ENCODE data around the gene CD79A. TPM values are rescaled to one million over a fixed set of nuclear protein-coding genes. Genes with fewer than 3 reads are reported as not detected.

CD79A gene
- total RNA-seq, 2 donors from 2014 or later = 0.59 TPM; not detected in 1

DNA sequence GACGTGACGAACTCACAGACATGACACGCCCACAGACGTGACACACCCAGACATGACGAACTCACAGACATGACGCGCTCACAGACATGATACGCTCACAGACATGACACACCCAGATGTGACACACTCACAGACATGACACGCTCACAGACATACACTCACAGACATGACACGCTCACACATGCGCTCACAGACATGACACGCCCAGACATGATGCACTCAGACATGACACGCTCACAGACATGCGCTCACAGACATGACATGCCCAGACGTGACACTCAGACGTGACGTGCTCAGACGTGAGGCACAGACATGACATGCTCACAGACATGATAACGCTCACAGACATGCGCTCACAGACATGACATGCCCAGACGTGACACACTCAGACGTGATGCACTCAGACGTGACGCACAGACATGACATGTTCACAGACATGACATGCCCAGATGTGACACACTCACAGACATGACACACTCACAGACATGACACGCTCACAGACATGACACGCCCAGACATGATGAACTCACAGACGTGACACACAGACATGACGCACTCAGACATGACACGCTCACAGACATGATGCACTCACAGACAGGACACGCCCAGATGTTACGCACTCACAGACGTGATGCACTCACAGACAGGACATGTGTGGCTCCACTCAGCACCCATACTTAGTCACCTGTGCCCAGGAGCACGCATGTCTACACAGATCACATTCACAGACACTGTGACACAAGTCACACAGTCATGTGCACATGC, 43.1 kb downstream of the CD79A start:
- TF ChIP-seq POLR2AphosphoS5 (IDR thresholded peaks at IDR 0.05) (no peak), POLR2A (IDR thresholded peaks at IDR 0.05) (no peak)
- TF ChIP-seq, protein P1, sequence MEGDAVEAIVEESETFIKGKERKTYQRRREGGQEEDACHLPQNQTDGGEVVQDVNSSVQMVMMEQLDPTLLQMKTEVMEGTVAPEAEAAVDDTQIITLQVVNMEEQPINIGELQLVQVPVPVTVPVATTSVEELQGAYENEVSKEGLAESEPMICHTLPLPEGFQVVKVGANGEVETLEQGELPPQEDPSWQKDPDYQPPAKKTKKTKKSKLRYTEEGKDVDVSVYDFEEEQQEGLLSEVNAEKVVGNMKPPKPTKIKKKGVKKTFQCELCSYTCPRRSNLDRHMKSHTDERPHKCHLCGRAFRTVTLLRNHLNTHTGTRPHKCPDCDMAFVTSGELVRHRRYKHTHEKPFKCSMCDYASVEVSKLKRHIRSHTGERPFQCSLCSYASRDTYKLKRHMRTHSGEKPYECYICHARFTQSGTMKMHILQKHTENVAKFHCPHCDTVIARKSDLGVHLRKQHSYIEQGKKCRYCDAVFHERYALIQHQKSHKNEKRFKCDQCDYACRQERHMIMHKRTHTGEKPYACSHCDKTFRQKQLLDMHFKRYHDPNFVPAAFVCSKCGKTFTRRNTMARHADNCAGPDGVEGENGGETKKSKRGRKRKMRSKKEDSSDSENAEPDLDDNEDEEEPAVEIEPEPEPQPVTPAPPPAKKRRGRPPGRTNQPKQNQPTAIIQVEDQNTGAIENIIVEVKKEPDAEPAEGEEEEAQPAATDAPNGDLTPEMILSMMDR (IDR thresholded peaks at IDR 0.05) = no peak
- Histone ChIP-seq H3K9me3 (no peaks in the 10 kb centered on the region), H3K27me3 (replicated peaks; ENCODE audit: insufficient read depth) (peaks cover 14% of the 10 kb centered on the region), H3K27ac (no peak overlapping the region), H3K4me3 (no peak overlapping the region), H3K36me3 (no peaks in the 10 kb centered on the region), H3K4me1 (replicated peaks) (no peaks in the 10 kb centered on the region)
- DNase-seq (ENCODE audit: low spot score) = no peak
- intact Hi-C loops (cut with DNase I) = no loop called here
- WGBS = 87% methylated on average over 33 of the region's 33 CpGs

DNA sequence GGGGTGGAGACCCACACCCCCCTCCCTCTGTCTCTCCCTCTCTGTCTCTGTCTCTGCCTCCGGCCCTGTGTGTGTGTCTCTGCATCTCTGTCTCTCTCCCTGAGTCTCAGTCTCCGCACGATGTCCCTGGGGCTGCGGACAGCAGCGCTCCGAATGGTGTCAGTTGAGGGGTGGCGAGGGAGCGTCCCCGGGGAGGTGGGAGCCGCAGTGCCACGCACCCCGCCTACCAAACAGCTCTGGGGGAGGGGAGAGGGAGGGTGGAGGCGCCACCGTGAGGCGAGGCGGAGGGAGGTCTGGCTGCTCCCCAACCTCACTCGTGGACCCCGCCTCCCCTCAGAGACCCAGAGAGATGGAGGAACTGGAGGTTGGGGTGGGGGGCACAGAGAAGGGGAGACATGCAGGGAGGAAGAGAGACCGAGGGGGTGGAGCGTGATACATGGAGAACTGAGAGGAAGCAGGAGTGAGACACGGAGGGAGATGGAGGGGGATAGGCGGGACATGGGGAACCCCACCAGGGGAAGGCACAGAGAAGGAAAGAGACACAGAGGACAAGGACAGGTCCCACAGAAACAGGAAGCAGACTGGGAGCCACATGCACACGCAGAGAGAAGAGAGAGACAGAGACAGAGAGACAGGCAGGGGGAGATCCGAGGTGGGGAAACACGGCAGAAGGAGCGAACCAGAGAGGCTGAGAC, 44.0 kb downstream of the CD79A start:
- peaks cover 9% of the 10 kb centered on the region for H3K27me3 ChIP-seq (replicated peaks; ENCODE audit: insufficient read depth)
- WGBS = 13% methylated on average over 26 of the region's 26 CpGs

DNA sequence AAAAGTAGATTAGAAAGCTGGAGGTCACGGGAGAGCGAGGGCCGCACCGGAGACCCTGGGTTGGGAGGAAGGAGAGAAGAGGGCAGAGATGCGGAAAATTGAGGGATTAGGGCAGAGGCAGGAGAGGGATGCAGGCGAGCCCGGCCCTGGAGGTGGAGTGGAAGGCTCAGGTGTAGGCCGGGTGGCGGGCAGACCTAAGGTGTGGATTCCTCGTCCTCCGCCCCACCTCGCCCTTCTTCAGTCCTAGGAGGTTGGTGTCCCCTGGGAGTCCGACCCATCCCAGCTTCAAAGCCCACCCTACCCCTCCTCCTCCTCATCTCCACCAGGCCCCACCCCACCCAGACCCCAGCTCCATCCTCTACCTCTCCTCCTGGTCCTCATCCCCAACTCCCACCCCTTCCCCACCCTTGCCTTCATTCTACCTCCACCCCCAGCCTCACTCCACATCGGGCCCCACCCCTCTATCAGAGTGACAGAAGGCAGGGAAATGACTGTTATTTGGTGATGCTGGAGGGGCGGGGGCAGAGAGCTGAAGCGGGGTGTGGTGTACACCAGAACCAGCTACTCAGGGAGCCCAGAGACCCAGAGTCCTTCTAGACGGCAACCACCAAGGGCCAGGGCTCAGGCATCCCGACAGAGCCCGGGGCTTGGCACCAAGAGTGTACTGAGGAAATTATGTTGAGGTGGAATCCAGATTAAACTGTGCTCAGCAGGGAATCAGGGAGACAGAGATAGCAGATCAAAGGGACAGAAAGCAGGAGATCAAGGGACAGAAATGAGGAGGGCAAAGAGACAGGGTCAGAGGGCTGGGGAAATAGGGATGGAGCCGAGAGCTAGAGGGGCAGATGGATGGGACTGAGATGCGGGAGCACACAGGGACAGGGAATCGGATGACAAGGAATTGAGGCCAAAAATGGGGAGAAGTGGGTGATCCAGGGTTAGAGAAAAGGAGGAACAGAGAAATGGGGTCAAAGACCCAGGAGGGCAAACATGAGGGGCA, 44.8 kb downstream of the CD79A start:
- Histone ChIP-seq H3K9me3 (no peaks in the 10 kb centered on the region), H3K4me3 (no peak overlapping the region), H3K27ac (no peak overlapping the region), H3K36me3 (no peaks in the 10 kb centered on the region), H3K4me1 (replicated peaks) (no peaks in the 10 kb centered on the region), H3K27me3 (replicated peaks; ENCODE audit: insufficient read depth) (peaks cover 9% of the 10 kb centered on the region)
- no peak for DNase-seq (ENCODE audit: low spot score)
- WGBS = 28% methylated on average over 22 of the region's 22 CpGs
- TF ChIP-seq POLR2AphosphoS5 (IDR thresholded peaks at IDR 0.05) (no peak), POLR2A (IDR thresholded peaks at IDR 0.05) (no peak)
- TF ChIP-seq, protein P1 (IDR thresholded peaks at IDR 0.05) = no peak
- intact Hi-C loops (cut with DNase I) = no loop called here

More for the DNA sequence above, 44.0 kb downstream of the CD79A start:
- DNase-seq (ENCODE audit: low spot score) = no peak
- intact Hi-C loops (cut with DNase I) = no loop called here
- no peaks in the 10 kb centered on the region for H3K36me3 ChIP-seq
- TF ChIP-seq, protein P1 (IDR thresholded peaks at IDR 0.05) = no peak
- TF ChIP-seq POLR2AphosphoS5 (IDR thresholded peaks at IDR 0.05) = no peak
- TF ChIP-seq POLR2A (IDR thresholded peaks at IDR 0.05) = no peak
- no peaks in the 10 kb centered on the region for H3K4me1 ChIP-seq (replicated peaks)
- no peaks in the 10 kb centered on the region for H3K9me3 ChIP-seq
- H3K27ac ChIP-seq = no peak overlapping the region
- H3K4me3 ChIP-seq = no peak overlapping the region

DNA sequence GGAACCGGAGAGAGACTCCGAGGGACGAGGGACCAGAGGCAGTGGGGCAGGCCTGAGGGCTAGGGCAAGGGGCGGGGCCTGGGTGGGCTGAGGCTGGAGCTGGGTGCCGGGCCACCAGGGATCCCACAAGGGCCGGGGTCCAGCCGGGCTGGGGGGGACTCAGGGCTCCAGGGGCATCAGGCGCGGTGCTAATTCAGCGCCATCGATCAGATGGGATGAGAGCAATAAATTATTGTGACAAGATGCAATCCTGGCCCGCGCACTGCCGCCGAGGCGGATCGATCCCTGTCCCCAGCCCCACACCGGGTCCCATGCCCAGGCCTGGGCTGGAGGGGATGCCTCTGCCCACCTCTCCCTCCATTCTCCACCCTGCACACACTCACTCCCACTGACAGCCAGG, 45.5 kb downstream of the CD79A start:
- no peaks in the 10 kb centered on the region for H3K9me3 ChIP-seq
- no peak for DNase-seq (ENCODE audit: low spot score)
- no peaks in the 10 kb centered on the region for H3K4me1 ChIP-seq (replicated peaks)
- no peaks in the 10 kb centered on the region for H3K36me3 ChIP-seq
- no peak for TF ChIP-seq POLR2AphosphoS5 (IDR thresholded peaks at IDR 0.05)
- TF ChIP-seq, protein P1 (IDR thresholded peaks at IDR 0.05) = no peak
- TF ChIP-seq POLR2A (IDR thresholded peaks at IDR 0.05) = no peak
- no peak overlapping the region for H3K27ac ChIP-seq
- no peak overlapping the region for H3K4me3 ChIP-seq
- 14% methylated on average over 18 of the region's 18 CpGs for WGBS
- intact Hi-C loops (cut with DNase I) = no loop called here
- peaks cover 9% of the 10 kb centered on the region for H3K27me3 ChIP-seq (replicated peaks; ENCODE audit: insufficient read depth)
